GM12873 (cell line): Measurements from ENCODE around the gene TNKS1BP1.

Experiments used
- TF ChIP-seq, protein P1 (sequence below): IDR thresholded peaks from 2 replicates; pipeline ENCODE4 v1.5.1; 2012; ENCODE audit warnings: low read depth, mild to moderate bottlenecking, moderate library complexity, low read length, control low read depth; ENCODE audit not compliant: insufficient read depth; ENCODE audit errors: missing control alignments

Gene TNKS1BP1

GRCh38 chr11:57353446-57353845, 28.7 kb upstream of the TNKS1BP1 start:
- TF ChIP-seq, protein P1, sequence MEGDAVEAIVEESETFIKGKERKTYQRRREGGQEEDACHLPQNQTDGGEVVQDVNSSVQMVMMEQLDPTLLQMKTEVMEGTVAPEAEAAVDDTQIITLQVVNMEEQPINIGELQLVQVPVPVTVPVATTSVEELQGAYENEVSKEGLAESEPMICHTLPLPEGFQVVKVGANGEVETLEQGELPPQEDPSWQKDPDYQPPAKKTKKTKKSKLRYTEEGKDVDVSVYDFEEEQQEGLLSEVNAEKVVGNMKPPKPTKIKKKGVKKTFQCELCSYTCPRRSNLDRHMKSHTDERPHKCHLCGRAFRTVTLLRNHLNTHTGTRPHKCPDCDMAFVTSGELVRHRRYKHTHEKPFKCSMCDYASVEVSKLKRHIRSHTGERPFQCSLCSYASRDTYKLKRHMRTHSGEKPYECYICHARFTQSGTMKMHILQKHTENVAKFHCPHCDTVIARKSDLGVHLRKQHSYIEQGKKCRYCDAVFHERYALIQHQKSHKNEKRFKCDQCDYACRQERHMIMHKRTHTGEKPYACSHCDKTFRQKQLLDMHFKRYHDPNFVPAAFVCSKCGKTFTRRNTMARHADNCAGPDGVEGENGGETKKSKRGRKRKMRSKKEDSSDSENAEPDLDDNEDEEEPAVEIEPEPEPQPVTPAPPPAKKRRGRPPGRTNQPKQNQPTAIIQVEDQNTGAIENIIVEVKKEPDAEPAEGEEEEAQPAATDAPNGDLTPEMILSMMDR, result no peak

DNA sequence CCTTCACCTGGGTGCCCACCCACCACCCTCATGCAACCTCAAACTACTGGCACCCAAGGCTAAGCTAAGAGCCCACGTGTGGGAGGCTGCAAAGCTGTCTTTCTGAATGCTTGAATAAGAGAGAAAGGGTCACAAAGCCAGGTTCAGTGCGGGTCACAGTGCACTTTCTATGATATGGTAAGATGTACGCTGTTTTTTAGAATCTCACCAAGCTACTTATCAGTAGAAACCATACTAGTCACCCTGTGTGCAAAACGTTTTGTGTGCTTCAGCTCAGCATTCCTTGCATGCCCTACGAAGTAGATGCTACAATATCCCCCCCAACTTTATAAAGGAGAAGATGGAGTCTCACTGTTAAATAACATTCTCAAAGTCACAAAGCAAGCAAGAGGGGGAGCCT, 28.3 kb upstream of the TNKS1BP1 start:
- TF ChIP-seq, protein P1, result no peak

GRCh38 chr11:57349491-57350274, 24.9 kb upstream of the TNKS1BP1 start:
- TF ChIP-seq, protein P1, result peak; percentile 93

GRCh38 chr11:57348636-57349313, 24.0 kb upstream of the TNKS1BP1 start:
- TF ChIP-seq, protein P1, result no peak

- TF ChIP-seq, protein P1, result no peak
Observed at GRCh38 chr11:57348052-57348451, 23.3 kb upstream of the TNKS1BP1 start.

DNA sequence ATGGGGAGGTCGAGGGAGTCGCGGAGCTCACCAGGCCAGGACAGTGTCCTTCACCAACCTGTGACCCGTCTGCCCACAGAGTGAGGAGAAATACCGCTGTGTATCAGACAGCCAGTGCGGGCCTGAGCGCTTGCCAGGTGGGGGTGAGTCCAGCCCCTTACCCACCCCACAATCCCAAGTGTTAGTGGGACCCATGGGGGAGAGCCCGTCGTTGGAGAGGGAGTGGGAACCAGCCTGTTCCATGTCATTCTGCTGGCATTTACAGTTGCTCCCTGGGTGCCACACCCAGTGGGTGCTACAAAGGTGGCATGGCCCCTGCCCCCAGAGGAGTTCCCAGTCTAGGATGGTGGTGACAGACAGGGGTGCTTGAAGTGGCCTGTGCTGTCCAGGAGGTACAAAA, 22.6 kb upstream of the TNKS1BP1 start:
- TF ChIP-seq, protein P1, result no peak

DNA sequence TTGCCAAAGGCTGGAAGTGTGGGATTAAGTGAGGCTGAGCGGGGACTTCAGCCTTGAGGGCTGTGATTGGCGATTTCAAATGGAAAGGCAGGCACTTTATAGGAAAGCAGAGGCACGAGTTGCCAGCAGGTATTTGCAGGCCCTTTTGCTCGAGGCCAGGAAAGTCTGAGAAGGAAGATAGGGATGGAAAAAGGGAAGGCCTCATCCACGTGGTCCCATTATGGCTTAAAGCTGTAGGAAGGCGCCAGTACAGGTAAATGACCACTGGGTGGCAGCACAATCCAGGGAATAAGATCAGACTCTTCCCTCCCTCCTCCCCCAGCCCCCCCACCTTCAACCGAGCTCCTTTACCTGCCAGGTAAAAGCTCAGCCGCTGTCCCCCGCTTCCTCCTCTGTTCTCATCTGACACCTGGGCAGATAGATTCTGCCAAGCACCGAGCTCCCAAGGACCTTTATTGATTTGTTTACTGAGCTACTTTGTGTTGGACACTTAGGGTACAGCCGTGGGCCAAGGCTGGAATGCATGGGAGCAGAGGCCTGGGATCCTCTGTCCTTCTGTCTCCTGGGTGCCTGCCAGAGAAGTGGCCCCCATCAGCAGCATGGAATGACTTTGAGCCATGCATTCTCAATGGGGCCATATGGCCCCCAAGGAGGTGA, 20.9 kb upstream of the TNKS1BP1 start:
- TF ChIP-seq, protein P1, result peak; percentile 78
